Epithelial cell of proximal tubule (primary cell): Measurements from ENCODE around the gene NSMCE4A. TPM values are rescaled to one million over a fixed set of nuclear protein-coding genes. Genes with fewer than 3 reads are reported as not detected.
"Not testable (repeated sequence)": the region's sequence is repeated elsewhere in the genome, so short reads cannot be mapped to it uniquely, and the experiment has no call there.

Experiments
- DNase-seq: peaks from one replicate; pipeline ENCODE4 v3.0.0-alpha.2; 2011; ENCODE audit warnings: low read depth
- H3K4me3 ChIP-seq: 2 replicates; pipeline ENCODE4 v1.5.1; 2011; ENCODE audit warnings: low read depth, mild to moderate bottlenecking, low read length
- CTCF ChIP-seq: conservative IDR thresholded peaks from 2 replicates; pipeline ENCODE4 v1.5.1; 2012; ENCODE audit warnings: low read depth, mild to moderate bottlenecking, low read length
- total RNA-seq: library from RNA; depleted of rRNA; stranded (reverse); fragments of >200 nt; gene quantifications from 2 replicates; pipeline ENCODE4 v1.2.3, GENCODE V29; 2015

Gene NSMCE4A
- total RNA-seq, 1 donor from 2014 or later, result 62.4 TPM

GRCh38 chr10:122018951-122019413, 44.0 kb upstream of the NSMCE4A start:
- DNase-seq, result peak; percentile 22
- peak overlapping the region; percentile 46 for H3K4me3 ChIP-seq
- no peak for TF ChIP-seq CTCF

- TF ChIP-seq CTCF, result no peak
- peak overlapping the region; percentile 46 for H3K4me3 ChIP-seq
- no peak for DNase-seq
Observed at GRCh38 chr10:122018491-122018890, 43.5 kb upstream of the NSMCE4A start.

GRCh38 chr10:122017926-122018325, 42.9 kb upstream of the NSMCE4A start:
- not testable (repeated sequence) for DNase-seq, H3K4me3 ChIP-seq

GRCh38 chr10:122014652-122015248, 39.7 kb upstream of the NSMCE4A start:
- TF ChIP-seq CTCF, result no peak
- H3K4me3 ChIP-seq, result no peak overlapping the region
- DNase-seq, result no peak

DNA sequence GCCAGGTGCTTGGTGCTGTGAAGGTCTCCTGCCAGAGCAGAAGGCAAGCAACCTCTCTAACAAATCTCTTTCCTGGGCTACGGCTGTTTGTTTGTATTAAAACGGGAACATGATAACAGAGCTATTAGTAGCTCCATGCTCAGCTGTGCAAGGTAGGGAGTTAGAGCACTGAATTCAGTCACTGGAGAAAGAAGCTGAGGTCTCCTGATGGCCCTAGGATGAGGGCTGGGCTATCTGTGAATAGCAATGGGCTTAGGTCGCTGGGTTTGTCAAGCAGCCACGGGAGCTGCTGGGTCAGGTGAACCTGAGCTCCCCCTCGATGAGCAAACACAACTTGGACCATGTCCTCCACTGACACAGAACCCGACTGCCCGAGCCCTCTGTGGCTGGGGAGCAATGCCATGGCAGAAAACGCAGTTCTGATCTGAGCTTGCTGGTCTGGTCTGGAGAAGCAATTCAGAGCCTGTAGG, 38.3 kb upstream of the NSMCE4A start:
- no peak for DNase-seq
- no peak overlapping the region for H3K4me3 ChIP-seq
- no peak for TF ChIP-seq CTCF

DNA sequence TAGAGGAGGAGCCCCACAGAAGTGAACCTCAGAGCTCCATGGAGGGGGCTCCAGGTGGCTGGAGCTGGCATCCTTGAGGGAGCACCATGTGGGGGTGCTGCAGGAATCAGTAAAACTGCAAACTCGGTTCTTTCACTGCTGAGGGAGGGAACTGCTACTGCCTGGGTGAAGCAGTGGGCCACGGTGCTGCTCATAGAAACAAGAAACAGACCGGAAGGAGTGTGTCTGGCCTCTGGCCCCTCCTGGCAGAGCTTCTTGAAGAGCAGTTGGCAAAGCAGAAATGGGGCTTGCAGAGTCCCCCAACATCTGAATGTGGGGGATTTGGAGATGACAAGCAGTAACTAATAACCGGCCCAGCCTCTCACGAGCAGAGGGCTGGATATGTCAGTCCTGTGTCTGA, 37.7 kb upstream of the NSMCE4A start:
- no peak for DNase-seq
- no peak for TF ChIP-seq CTCF
- no peak overlapping the region for H3K4me3 ChIP-seq

GRCh38 chr10:122010405-122011050, 35.5 kb upstream of the NSMCE4A start:
- no peak overlapping the region for H3K4me3 ChIP-seq
- TF ChIP-seq CTCF, result no peak
- no peak for DNase-seq
